ENCODE results near the gene CELSR1.

- no peak for TF ChIP-seq TAF1 (IDR thresholded peaks at IDR 0.05; ENCODE audit: borderline replicate concordance, low read depth, low read length)
- no peak for TF ChIP-seq POLR2AphosphoS5 (IDR thresholded peaks at IDR 0.05; ENCODE audit: low read depth, low read length)
- TF ChIP-seq POLR2A (IDR thresholded peaks at IDR 0.05; ENCODE audit: low read depth, low read length), result no peak
These were observed 120.4 kb downstream of the CELSR1 start for GRCh38 chr22:46416891-46417580.

All from GM12892 (cell line).